Measurements from ENCODE around the gene TMC4.
"Not testable (repeated sequence)": the region's sequence is repeated elsewhere in the genome, so short reads cannot be mapped to it uniquely, and the experiment has no call there.

The TMC4 gene

GRCh38 chr19:54201980-54202379, 29.0 kb upstream of the TMC4 start:
- DNase-seq = no peak

- DNase-seq = no peak
These were observed 28.3 kb upstream of the TMC4 start for GRCh38 chr19:54201172-54201701.

- DNase-seq = no peak
These were observed 26.4 kb upstream of the TMC4 start for GRCh38 chr19:54199401-54199800.

- no peak for DNase-seq
These were observed 24.2 kb upstream of the TMC4 start for GRCh38 chr19:54197121-54197520.

GRCh38 chr19:54196536-54196935, 23.6 kb upstream of the TMC4 start:
- no peak for DNase-seq

- DNase-seq = not testable (repeated sequence)
These were observed 21.5 kb upstream of the TMC4 start for GRCh38 chr19:54194463-54194862.

- DNase-seq = no peak
These were observed 20.1 kb upstream of the TMC4 start for GRCh38 chr19:54193011-54193410.

GRCh38 chr19:54191811-54192453, 19.0 kb upstream of the TMC4 start:
- DNase-seq = no peak

- peak; percentile 91 to 92 for DNase-seq
These were observed 18.3 kb upstream of the TMC4 start, which contains the start of gene TSEN34 for GRCh38 chr19:54191011-54191810. Gene TSEN34 (plus strand): TSS chr19:54191308. CDS start chr19:54191365, 57 bp downstream.

GRCh38 chr19:54190503-54191010, 17.6 kb upstream of the TMC4 start:
- peak; percentile 100 for DNase-seq

- DNase-seq = peak; percentile 100
These were observed 17.0 kb upstream of the TMC4 start for GRCh38 chr19:54189735-54190502.

GRCh38 chr19:54189145-54189734, 16.3 kb upstream of the TMC4 start, which contains the start of gene MBOAT7:
Gene MBOAT7 (minus strand): TSS chr19:54189580. CDS start chr19:54188508, 1,072 bp downstream.
- DNase-seq = no peak

- peak; percentile 60 to 66 for DNase-seq
These were observed 15.4 kb upstream of the TMC4 start for GRCh38 chr19:54188215-54188871.

GRCh38 chr19:54186934-54187381, 14.0 kb upstream of the TMC4 start:
- DNase-seq = no peak

GRCh38 chr19:54186351-54186750, 13.4 kb upstream of the TMC4 start:
- no peak for DNase-seq

- no peak for DNase-seq
These were observed 10.5 kb upstream of the TMC4 start for GRCh38 chr19:54183431-54183830.

- DNase-seq = not testable (repeated sequence)
These were observed 8.9 kb upstream of the TMC4 start for GRCh38 chr19:54181894-54182293.

GRCh38 chr19:54180691-54181091, 7.7 kb upstream of the TMC4 start:
- DNase-seq = no peak

GRCh38 chr19:54179921-54180461, 7.0 kb upstream of the TMC4 start:
- peak in 1 of 2 donors; percentile 31 for DNase-seq

- DNase-seq = no peak
These were observed 6.4 kb upstream of the TMC4 start for GRCh38 chr19:54179262-54179852.
